WTC11 (cell line): ENCODE results near the gene SGCD. TPM values are rescaled to one million over a fixed set of nuclear protein-coding genes. Genes with fewer than 3 reads are reported as not detected.

Source experiments
- ATAC-seq: fragments of 200-7000 bp; cut with Tn5 transposase; 2 replicates; pipeline ENCODE4 v1.10.0; 2021; ENCODE audit warnings: mild to moderate bottlenecking, moderate library complexity
- CTCF ChIA-PET: fragments of 300-600 bp; sonication (Branson Sonifier 250); formaldehyde crosslinking; loops from one replicate; lab custom pipeline; 2021; ENCODE audit warnings: antibody characterized with exemption; lab: Charles Lee
- POLR2A ChIA-PET: fragments of 350-600 bp; sonication (Branson Sonifier 250); formaldehyde crosslinking; loops from one replicate; lab custom pipeline; 2021; ENCODE audit warnings: antibody characterized with exemption; lab: Charles Lee
- DNase-seq: peaks from one replicate; pipeline ENCODE4 v3.0.0; 2021; ENCODE audit warnings: low spot score
- H3K27ac Mint-ChIP-seq: 2 replicates; pipeline ENCODE4 v1.8.0; 2021; ENCODE audit warnings: mixed read lengths
- H3K27me3 Mint-ChIP-seq: 2 replicates; pipeline ENCODE4 v1.8.0; 2021; ENCODE audit warnings: low read depth, mild to moderate bottlenecking, moderate library complexity, mixed read lengths
- H3K36me3 Mint-ChIP-seq: 2 replicates; pipeline ENCODE4 v1.8.0; 2021; ENCODE audit warnings: mixed read lengths
- H3K4me1 Mint-ChIP-seq: 2 replicates; pipeline ENCODE4 v1.8.0; 2022; ENCODE audit warnings: mixed read lengths
- H3K4me3 Mint-ChIP-seq: 2 replicates; pipeline ENCODE4 v1.8.0; 2021; ENCODE audit warnings: mild to moderate bottlenecking, moderate library complexity, mixed read lengths
- H3K9me3 Mint-ChIP-seq: 2 replicates; pipeline ENCODE4 v1.8.0; 2021; ENCODE audit warnings: mixed read lengths
- ATF6 ChIP-seq: sonication (generic); formaldehyde crosslinking; IDR thresholded peaks from 2 replicates; pipeline ENCODE4 v1.8.1; 2023; ENCODE audit warnings: mild to moderate bottlenecking, missing genetic modification reagents
- CTCF ChIP-seq: fragments of 200-600 bp; IDR thresholded peaks from 2 replicates; pipeline ENCODE4 v1.8.0; 2022; ENCODE audit warnings: antibody characterized with exemption
- ERG ChIP-seq: fragments of 250-450 bp; sonication (Bioruptor Pico); IDR thresholded peaks from 2 replicates; pipeline ENCODE4 v1.8.0; 2021; ENCODE audit warnings: mild to moderate bottlenecking
- ETV6 ChIP-seq: sonication (generic); formaldehyde crosslinking; IDR thresholded peaks from 2 replicates; pipeline ENCODE4 v1.8.1; 2022; ENCODE audit warnings: mild to moderate bottlenecking, missing genetic modification reagents
- FOXJ3 ChIP-seq: sonication (generic); formaldehyde crosslinking; IDR thresholded peaks from 2 replicates; pipeline ENCODE4 v1.9.0; 2021; ENCODE audit warnings: missing genetic modification reagents, mild to moderate bottlenecking, borderline replicate concordance
- GABPB1 ChIP-seq: sonication (generic); formaldehyde crosslinking; IDR thresholded peaks from 2 replicates; pipeline ENCODE4 v1.8.1; 2023; ENCODE audit warnings: mild to moderate bottlenecking, missing genetic modification reagents
- HMGA2 ChIP-seq: fragments of 250-450 bp; sonication (Bioruptor Pico); IDR thresholded peaks from 2 replicates; pipeline ENCODE4 v1.4.0; 2021; ENCODE audit warnings: mild to moderate bottlenecking, moderate library complexity
- MLX ChIP-seq: sonication (generic); formaldehyde crosslinking; IDR thresholded peaks from 2 replicates; pipeline ENCODE4 v1.8.1; 2023; ENCODE audit warnings: mild to moderate bottlenecking, missing genetic modification reagents, moderate library complexity
- NR1H2 ChIP-seq: sonication (generic); formaldehyde crosslinking; IDR thresholded peaks from 2 replicates; pipeline ENCODE4 v1.9.0; 2021; ENCODE audit warnings: mild to moderate bottlenecking, moderate library complexity, missing genetic modification reagents
- NR3C1 ChIP-seq: sonication (generic); formaldehyde crosslinking; conservative IDR thresholded peaks from 2 replicates; pipeline ENCODE4 v1.8.1; 2023; ENCODE audit warnings: low read depth, mild to moderate bottlenecking, missing genetic modification reagents
- RELA ChIP-seq: sonication (generic); formaldehyde crosslinking; IDR thresholded peaks from 2 replicates; pipeline ENCODE4 v1.8.1; 2022; ENCODE audit warnings: missing genetic modification reagents, mild to moderate bottlenecking, borderline replicate concordance
- RORB ChIP-seq: fragments of 250-450 bp; sonication (Bioruptor Pico); IDR thresholded peaks from 2 replicates; pipeline ENCODE4 v1.9.0; 2021; ENCODE audit warnings: mild to moderate bottlenecking
- TCF7 ChIP-seq: sonication (generic); formaldehyde crosslinking; IDR thresholded peaks from 2 replicates; pipeline ENCODE4 v1.8.0; 2022; ENCODE audit warnings: mild to moderate bottlenecking, low read depth, missing genetic modification reagents, moderate library complexity
- ZNF281 ChIP-seq: sonication (generic); formaldehyde crosslinking; IDR thresholded peaks from 2 replicates; pipeline ENCODE4 v1.8.0; 2023; ENCODE audit warnings: mild to moderate bottlenecking, missing genetic modification reagents
- ZNF416 ChIP-seq: fragments of 250-450 bp; sonication (Bioruptor Pico); IDR thresholded peaks from 2 replicates; pipeline ENCODE4 v1.9.0; 2021; ENCODE audit warnings: mild to moderate bottlenecking, inconsistent platforms
- total RNA-seq: library from RNA; stranded (reverse); gene quantifications from 3 replicates; pipeline ENCODE4 v1.2.3, GENCODE V29; 2021

The SGCD gene
- total RNA-seq, 1 experiment from 2014 or later: 0.33 TPM

GRCh38 chr5:156758011-156758791, 431.2 kb downstream of the SGCD start:
- TF ChIP-seq GABPB1: no peak
- TF ChIP-seq ZNF416 (CRISPR knock-in tag): no peak
- TF ChIP-seq ERG (CRISPR knock-in tag): no peak
- TF ChIP-seq ATF6: no peak
- no peak for TF ChIP-seq ETV6 (CRISPR knock-in tag)
- TF ChIP-seq RELA: no peak
- TF ChIP-seq HMGA2: no peak
- no peak for TF ChIP-seq RORB
- no peak for TF ChIP-seq MLX (CRISPR knock-in tag)
- TF ChIP-seq ZNF281 (CRISPR knock-in tag): no peak
- TF ChIP-seq FOXJ3 (CRISPR knock-in tag): no peak
- TF ChIP-seq NR3C1 (CRISPR knock-in tag): no peak
- H3K4me3 Mint-ChIP-seq: no peak overlapping the region
- ATAC-seq (no peak), DNase-seq (no peak)
- peaks cover 1% of the 10 kb centered on the region; the same call in 1 of the 2 replicates for H3K9me3 Mint-ChIP-seq
- H3K36me3 Mint-ChIP-seq: no peaks in the 10 kb centered on the region
- peaks cover 5% of the 10 kb centered on the region for H3K4me1 Mint-ChIP-seq
- ChIA-PET CTCF (no interaction called here), POLR2A (no interaction called here)
- H3K27ac Mint-ChIP-seq: no peak overlapping the region
- no peaks in the 10 kb centered on the region; the same call in 1 of the 2 replicates for H3K27me3 Mint-ChIP-seq

- no peaks in the 10 kb centered on the region; the same call in 1 of the 2 replicates for H3K27me3 Mint-ChIP-seq
- POLR2A ChIA-PET: no interaction called here
- no peak for DNase-seq
- peaks cover 13% of the 10 kb centered on the region for H3K4me1 Mint-ChIP-seq
- no peak overlapping the region for H3K4me3 Mint-ChIP-seq
- no peak for TF ChIP-seq NR1H2 (CRISPR knock-in tag)
- no peak for TF ChIP-seq CTCF
- TF ChIP-seq TCF7 (CRISPR knock-in tag): no peak
- TF ChIP-seq HMGA2: no peak
- TF ChIP-seq, all 79 proteins: peak for 0
- ATAC-seq: no peak
- CTCF ChIA-PET: no interaction called here
- Mint-ChIP-seq H3K27ac (no peak overlapping the region), H3K9me3 (no peaks in the 10 kb centered on the region), H3K36me3 (no peaks in the 10 kb centered on the region)
Observed at GRCh38 chr5:156759156-156759555, 432.2 kb downstream of the SGCD start.
